ENCODE measurements around the gene THSD4.

Gene THSD4

GRCh38 chr15:71734709-71735384, 619.6 kb downstream of the THSD4 start:
- H3K36me3 ChIP-seq (ENCODE audit: insufficient read depth, low read length), result no peaks in the 10 kb centered on the region
- H3K4me2 ChIP-seq (ENCODE audit: low read length), result no peak overlapping the region
- no peaks in the 10 kb centered on the region for H3K27me3 ChIP-seq (ENCODE audit: insufficient read depth, low read length)
- no peak overlapping the region for H3K9ac ChIP-seq (ENCODE audit: low read length)
- no peak overlapping the region for H2AFZ ChIP-seq (ENCODE audit: low read length)
- TF ChIP-seq, protein P1, sequence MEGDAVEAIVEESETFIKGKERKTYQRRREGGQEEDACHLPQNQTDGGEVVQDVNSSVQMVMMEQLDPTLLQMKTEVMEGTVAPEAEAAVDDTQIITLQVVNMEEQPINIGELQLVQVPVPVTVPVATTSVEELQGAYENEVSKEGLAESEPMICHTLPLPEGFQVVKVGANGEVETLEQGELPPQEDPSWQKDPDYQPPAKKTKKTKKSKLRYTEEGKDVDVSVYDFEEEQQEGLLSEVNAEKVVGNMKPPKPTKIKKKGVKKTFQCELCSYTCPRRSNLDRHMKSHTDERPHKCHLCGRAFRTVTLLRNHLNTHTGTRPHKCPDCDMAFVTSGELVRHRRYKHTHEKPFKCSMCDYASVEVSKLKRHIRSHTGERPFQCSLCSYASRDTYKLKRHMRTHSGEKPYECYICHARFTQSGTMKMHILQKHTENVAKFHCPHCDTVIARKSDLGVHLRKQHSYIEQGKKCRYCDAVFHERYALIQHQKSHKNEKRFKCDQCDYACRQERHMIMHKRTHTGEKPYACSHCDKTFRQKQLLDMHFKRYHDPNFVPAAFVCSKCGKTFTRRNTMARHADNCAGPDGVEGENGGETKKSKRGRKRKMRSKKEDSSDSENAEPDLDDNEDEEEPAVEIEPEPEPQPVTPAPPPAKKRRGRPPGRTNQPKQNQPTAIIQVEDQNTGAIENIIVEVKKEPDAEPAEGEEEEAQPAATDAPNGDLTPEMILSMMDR (IDR thresholded peaks at IDR 0.05; ENCODE audit: low read length), result no peak
- no peak for TF ChIP-seq EZH2 (IDR thresholded peaks at IDR 0.05; ENCODE audit: borderline replicate concordance, low read length)
- H3K4me3 ChIP-seq (ENCODE audit: low read depth, low read length, poor library complexity, severe bottlenecking), result no peak overlapping the region
- no peaks in the 10 kb centered on the region for H4K20me1 ChIP-seq (ENCODE audit: insufficient read depth, low read length)
- H3F3A ChIP-seq (ENCODE audit: insufficient read depth, low read length), result no peaks in the 10 kb centered on the region
- H3K27ac ChIP-seq (ENCODE audit: low read depth, low read length, poor library complexity, severe bottlenecking), result no peak overlapping the region
- H3K9me2 ChIP-seq (ENCODE audit: low read depth, low read length), result no peaks in the 10 kb centered on the region
- no peaks in the 10 kb centered on the region for H3K9me3 ChIP-seq (ENCODE audit: low read length)
- H3K79me2 ChIP-seq (ENCODE audit: insufficient read depth, low read length), result no peaks in the 10 kb centered on the region
- H3K4me1 ChIP-seq (ENCODE audit: insufficient read depth, low read length, severe bottlenecking), result no peaks in the 10 kb centered on the region

- H3K36me3 ChIP-seq (ENCODE audit: insufficient read depth, low read length), result no peaks in the 10 kb centered on the region
- no peak overlapping the region for H3K4me3 ChIP-seq (ENCODE audit: low read depth, low read length, poor library complexity, severe bottlenecking)
- no peak overlapping the region for H3K9ac ChIP-seq (ENCODE audit: low read length)
- no peaks in the 10 kb centered on the region for H3K4me1 ChIP-seq (ENCODE audit: insufficient read depth, low read length, severe bottlenecking)
- no peaks in the 10 kb centered on the region for H3F3A ChIP-seq (ENCODE audit: insufficient read depth, low read length)
- no peak overlapping the region for H3K27ac ChIP-seq (ENCODE audit: low read depth, low read length, poor library complexity, severe bottlenecking)
- no peaks in the 10 kb centered on the region for H3K9me2 ChIP-seq (ENCODE audit: low read depth, low read length)
- TF ChIP-seq, protein P1 (IDR thresholded peaks at IDR 0.05; ENCODE audit: low read length), result no peak
- TF ChIP-seq EZH2 (IDR thresholded peaks at IDR 0.05; ENCODE audit: borderline replicate concordance, low read length), result no peak
- no peaks in the 10 kb centered on the region for H3K27me3 ChIP-seq (ENCODE audit: insufficient read depth, low read length)
- H2AFZ ChIP-seq (ENCODE audit: low read length), result no peak overlapping the region
- no peaks in the 10 kb centered on the region for H4K20me1 ChIP-seq (ENCODE audit: insufficient read depth, low read length)
- H3K79me2 ChIP-seq (ENCODE audit: insufficient read depth, low read length), result no peaks in the 10 kb centered on the region
- no peak overlapping the region for H3K4me2 ChIP-seq (ENCODE audit: low read length)
- H3K9me3 ChIP-seq (ENCODE audit: low read length), result no peaks in the 10 kb centered on the region
Measured at GRCh38 chr15:71735385-71735757, 620.1 kb downstream of the THSD4 start.

- H3K27ac ChIP-seq (ENCODE audit: low read depth, low read length, poor library complexity, severe bottlenecking), result no peak overlapping the region
- H3K9me3 ChIP-seq (ENCODE audit: low read length), result no peaks in the 10 kb centered on the region
- no peaks in the 10 kb centered on the region for H3K9me2 ChIP-seq (ENCODE audit: low read depth, low read length)
- TF ChIP-seq, protein P1 (IDR thresholded peaks at IDR 0.05; ENCODE audit: low read length), result no peak
- no peak for TF ChIP-seq EZH2 (IDR thresholded peaks at IDR 0.05; ENCODE audit: borderline replicate concordance, low read length)
- H4K20me1 ChIP-seq (ENCODE audit: insufficient read depth, low read length), result no peaks in the 10 kb centered on the region
- H3K4me3 ChIP-seq (ENCODE audit: low read depth, low read length, poor library complexity, severe bottlenecking), result no peak overlapping the region
- H3F3A ChIP-seq (ENCODE audit: insufficient read depth, low read length), result no peaks in the 10 kb centered on the region
- H3K79me2 ChIP-seq (ENCODE audit: insufficient read depth, low read length), result no peaks in the 10 kb centered on the region
- H3K4me1 ChIP-seq (ENCODE audit: insufficient read depth, low read length, severe bottlenecking), result no peaks in the 10 kb centered on the region
- H3K4me2 ChIP-seq (ENCODE audit: low read length), result no peak overlapping the region
- no peak overlapping the region for H3K9ac ChIP-seq (ENCODE audit: low read length)
- H2AFZ ChIP-seq (ENCODE audit: low read length), result no peak overlapping the region
- H3K36me3 ChIP-seq (ENCODE audit: insufficient read depth, low read length), result no peaks in the 10 kb centered on the region
- peaks cover 3% of the 10 kb centered on the region; the same call in 1 of the 2 replicates for H3K27me3 ChIP-seq (ENCODE audit: insufficient read depth, low read length)
Measured at GRCh38 chr15:71736286-71736947, 621.1 kb downstream of the THSD4 start.
